ENCODE results near the gene DIDO1. TPM values are rescaled to one million over a fixed set of nuclear protein-coding genes. Genes with fewer than 3 reads are reported as not detected.
"Not testable (repeated sequence)": the region's sequence is repeated elsewhere in the genome, so short reads cannot be mapped to it uniquely, and the experiment has no call there.

DIDO1 gene
- total RNA-seq, 1 donor from 2014 or later: 47.5 TPM

DNA sequence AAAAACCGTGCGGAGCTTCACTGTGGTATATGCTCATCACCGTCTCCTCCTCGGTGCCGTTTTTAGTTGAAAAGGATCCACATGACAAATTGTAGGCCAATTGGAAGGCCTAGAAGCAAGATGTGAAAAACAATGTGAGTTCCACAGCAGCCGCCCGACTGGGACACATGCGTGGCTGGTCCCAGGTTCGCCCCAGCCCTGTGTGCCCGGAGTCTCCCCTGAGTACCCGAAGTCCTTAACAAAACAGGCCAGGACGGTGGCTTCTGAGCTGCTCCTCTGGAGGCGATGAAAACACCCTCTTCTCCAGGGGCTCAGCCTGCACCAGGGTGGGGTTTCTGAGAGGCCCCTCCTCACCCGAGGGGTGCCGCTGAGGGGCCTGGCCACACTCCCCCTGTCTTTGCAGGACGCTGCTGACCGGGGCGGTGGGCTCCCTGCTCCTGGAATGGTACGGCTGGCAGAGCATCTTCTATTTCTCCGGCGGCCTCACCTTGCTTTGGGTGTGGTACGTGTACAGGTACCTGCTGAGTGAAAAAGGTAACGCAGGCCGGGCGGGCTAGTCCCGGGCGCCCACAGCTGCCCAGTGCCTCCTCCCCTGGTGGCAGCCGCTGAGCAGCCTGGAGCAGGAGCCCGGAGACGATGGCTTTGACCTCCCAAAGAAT is 36.0 kb upstream of the DIDO1 start:
- no peak for DNase-seq

DNA sequence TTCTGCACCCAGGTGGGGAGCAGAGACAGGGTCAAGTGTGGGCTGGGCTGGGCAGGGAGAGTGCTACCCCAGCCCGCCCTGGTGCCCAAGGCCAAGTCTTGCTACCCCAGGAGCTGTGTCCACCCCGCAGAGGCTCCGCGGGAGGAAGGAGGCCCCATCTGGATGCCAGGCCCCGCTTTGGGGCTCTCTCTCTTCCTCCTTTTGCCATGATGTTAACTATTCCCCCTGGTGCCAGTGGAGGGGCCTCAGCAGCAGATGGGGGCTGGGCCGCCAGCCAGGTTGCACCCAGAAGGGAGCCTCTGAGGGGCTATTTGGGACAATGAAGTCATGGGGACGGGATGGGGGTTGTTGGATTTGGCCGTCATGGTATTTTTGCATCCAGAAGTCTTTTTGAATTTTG is 35.5 kb upstream of the DIDO1 start:
- DNase-seq: no peak

DNA sequence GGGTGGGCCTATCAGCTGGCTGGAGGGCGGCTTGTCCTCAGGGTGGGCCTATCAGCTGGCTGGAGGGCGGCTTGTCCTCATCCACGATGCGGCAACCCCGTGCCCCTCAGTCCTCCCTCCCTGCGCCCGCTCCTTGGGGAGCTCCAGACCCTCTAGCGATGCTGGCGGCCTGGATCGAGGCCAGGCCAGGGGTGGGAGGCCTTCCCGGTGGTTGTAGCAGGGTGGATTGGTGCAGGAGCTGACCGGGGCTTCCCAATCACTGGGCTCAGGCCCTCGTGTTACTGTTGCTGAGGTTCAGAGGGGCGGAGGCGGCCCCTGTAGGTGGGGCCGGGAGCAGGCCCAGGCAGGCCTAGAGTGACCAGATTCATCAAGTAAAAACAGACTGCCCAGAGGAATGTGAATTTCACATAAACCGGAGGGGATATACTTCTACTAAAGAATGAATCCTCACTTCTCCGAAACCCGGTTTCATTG is 35.0 kb upstream of the DIDO1 start:
- DNase-seq: no peak

DNA sequence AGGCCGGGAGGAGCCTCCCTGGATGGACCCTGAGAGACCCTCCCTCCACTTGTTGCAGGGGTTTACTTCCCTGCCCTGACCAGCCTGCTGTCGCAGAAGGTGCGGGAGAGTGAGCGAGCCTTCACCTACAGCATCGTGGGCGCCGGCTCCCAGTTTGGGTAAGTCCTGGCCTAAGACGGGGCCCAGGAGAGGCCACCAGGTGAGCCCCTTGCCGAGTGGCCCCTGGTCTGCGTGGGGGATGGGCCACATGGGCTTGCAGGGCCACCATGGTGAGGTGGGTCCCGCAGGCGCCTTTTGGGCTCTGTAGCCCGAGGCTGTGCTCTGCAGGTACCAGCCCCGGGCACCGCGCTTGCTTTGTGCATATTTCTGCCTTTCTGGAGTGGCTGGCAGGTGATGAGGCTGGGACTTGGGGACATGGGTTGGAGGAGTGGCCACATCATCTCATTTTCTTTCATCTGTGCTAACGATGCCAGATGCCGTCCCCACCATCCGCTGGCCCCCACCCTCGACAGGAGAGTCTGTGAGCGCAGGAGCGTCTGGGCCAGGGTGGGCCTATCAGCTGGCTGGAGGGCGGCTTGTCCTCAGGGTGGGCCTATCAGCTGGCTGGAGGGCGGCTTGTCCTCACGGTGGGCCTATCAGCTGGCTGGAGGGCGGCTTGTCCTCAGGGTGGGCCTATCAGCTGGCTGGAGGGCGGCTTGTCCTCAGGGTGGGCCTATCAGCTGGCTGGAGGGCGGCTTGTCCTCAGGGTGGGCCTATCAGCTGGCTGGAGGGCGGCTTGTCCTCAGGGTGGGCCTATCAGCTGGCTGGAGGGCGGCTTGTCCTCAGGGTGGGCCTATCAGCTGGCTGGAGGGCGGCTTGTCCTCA is 34.4 kb upstream of the DIDO1 start:
- DNase-seq: not testable (repeated sequence)

DNA sequence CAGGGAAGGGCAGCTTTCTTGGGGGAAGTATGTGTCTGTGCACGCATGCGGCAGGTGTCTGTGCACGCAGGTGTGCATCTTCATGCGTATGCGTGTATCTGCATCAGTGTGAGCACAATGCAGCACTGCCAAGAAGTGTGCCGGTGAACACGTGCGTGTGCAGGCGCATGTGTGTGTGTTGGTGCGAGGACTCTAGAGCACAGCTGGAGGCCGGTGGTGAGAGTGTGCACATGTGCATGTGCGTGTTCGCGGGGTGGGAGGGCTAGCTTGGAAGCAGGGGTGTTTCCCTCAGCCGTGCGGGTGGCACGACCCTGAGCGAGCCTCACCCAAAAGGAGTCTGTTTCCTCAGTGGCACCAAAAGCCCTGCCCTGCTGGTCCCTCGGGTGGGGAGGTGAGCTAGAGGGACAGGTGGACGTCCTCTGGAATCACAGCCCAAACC is 33.7 kb upstream of the DIDO1 start:
- no peak for DNase-seq

DNA sequence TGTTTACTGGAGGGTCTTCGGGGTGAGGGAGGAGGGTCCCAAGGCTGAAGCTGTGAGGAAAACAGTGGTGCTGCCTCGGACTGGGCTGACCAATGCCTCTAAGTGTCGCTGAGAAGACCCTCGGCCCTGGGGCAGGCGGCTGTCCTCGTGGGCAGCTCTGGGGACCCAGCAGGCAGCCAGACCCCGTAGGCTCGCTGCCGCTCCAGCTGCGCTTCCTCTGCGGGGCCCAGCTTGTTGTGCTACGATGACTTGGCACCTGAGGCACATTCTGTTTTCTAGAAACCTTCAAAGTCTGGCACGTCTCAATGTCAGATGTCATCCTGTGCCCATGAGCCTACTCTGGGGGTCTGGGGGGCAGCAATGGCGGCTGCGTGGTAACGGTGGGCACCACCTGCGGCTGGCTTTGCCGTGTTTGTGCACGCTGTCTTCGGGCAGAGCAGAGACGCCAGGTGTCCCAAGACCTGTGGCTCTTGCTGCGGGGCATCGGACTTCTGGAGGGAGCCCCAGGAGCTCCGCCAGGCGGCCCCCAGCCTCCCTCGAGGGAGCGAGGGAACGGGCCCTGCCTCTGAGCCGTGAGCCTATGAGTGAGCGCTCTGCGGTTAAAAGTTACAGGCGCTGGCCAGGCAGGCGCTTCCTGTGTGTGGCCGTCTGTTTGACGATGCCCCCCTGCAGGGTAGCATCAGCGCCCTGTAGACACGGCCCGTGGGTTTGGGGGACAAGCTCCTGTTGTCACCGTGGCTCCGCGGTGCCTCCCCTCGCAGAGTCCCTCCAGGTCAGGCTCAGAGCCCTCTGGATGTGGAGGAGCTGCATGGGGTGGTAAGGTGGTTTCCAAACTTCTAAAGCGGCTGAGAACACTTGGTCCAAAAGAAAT is 33.0 kb upstream of the DIDO1 start:
- no peak for DNase-seq

DNA sequence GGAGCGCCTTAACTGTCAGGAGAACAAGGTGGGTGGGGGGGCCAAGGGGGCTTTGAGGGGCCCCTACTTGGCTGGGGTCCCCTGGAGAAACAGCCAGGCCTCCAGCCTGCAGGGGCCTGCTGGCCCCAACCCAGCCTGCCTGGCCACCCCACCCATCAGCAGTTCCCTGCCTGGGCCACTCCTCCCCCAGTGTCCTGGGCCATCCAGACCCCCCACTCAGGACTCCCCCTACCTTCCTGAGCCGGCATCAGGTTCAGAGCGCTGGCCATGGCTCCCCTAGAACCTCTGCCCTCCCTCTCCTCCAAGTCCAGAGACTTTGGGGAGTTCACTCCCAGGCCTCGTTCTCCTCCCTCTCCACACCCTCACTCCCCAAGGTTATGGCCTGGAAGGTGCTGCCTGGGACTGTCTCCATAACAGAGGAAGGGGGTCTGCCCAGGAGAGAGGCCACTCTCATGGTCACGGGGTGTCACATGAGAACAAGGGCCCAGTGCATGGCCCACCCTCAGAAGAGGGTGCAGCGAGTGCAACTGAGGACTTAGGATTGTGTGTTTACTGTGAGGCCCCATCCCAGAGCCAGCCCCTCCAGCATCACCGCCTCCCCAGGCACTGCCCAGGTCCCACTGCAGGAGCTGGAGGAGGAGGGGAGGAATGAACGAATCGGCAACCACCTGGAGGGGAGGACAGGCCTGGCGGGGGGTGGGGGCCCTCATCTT is 32.2 kb upstream of the DIDO1 start:
- no peak for DNase-seq

DNA sequence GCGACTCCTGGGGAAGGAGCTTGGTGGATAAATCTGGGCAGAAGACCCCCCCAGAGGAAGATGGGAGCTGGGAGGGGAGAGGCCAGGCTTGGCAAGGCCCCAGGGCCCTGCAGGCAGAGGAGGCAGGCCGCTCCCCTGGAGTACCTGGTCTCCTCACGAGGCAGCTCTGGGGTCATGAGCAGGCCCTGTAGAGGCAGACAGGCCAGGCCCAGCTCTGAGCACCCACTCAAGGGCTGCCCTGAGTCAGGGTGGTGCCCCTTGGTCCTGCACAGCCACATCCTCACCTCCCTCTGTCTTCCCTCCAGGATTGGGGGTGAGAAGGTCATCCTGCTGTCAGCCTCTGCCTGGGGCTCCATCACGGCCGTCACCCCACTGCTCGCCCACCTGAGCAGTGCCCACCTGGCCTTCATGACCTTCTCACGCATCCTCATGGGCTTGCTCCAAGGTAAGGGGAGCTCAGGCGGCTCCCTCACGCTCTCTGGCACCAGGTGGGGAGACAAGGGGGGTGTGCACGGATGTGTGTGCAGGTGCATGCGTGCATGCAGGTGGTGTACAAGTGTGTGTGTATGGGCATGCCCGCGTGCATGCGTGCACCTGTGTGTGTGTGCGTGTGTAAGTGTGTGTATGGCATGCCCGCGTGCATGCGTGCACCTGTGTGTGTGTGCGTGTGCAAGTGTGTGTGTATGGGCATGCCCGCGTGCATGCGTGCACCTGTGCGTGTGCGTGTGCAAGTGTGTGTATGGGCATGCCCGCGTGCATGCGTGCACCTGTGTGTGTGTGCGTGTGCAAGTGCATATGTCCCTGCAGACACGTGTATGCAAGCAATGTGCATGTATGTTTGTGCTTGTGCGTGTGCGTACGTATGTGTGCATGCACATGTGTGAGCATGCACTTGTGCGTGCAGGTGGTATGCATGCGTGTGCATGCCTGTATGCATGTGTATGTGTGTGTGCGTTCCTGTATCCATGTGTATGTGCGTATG is 31.1 kb upstream of the DIDO1 start:
- no peak for DNase-seq

DNA sequence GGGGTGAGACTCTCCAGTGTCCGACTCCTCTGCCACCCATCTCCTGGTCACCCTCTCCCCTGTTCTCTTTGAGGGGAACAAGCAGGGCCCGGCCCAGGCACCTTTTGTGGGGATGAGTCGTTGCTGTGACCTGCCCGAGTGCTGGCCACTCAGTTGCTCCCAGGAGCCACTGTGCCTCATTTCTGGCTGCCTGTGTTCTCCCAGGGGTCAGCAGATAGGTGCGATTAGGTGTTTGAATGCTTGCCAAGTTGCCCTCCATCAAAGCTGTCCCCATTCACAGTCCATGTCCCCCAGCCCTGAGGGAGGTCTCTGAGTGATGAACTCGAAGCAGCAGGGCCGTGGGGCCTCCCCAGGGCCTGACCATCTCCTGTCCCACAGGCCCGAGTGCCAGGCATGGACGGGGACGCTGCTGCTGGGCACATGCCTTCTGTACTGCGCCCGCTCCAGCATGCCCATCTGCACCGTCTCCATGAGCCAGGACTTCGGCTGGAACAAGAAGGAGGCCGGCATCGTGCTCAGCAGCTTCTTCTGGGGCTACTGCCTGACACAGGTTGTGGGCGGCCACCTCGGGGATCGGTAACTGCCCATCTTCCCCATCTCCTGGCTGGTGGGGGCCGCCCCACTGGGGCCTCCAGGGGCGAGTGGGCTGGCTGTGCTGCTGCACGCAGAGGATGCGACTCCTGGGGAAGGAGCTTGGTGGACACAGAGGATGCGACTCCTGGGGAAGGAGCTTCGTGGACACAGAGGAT is 30.3 kb upstream of the DIDO1 start:
- DNase-seq: no peak

DNA sequence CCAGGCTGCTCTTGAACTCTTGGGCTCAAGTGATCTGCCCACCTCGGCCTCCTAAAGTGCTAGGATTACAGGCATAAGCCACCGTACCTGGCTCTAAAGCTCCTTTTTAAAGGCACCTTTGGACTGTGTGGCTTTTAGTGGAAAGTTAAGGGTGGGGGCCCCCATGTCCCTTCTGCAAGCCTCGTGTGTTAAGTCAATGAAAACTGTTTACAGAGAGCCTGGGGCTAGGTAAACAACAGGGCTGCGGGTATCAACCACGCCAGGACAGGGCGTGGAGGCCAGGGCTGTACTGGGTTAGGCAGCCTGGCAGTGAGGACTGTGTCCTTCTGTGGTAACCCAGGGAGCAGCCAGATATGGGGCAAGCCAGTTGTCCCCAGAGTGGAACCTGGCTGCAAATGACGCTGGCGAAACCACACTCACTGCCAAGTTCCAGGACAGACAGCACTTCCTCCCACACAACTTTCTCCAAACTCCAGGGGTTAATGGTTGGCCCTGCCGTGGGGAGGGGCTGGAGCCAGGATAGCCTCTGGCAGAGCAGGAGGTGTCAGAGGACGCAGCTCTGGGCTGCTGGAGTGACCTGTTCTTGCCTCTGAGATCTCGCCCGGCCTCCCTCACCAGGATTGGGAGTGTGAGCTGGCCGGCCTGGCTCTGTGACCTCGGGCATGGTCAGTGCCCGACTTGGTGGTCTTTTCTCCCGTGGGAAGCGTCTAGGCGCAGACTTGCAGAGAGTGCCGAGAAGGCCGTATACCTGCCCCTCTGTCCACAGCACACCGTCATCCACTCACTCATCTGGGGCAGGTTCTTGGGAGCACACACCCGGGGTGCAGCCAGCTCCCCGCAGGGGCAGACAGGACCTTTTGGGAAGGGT is 29.4 kb upstream of the DIDO1 start:
- DNase-seq: no peak

DNA sequence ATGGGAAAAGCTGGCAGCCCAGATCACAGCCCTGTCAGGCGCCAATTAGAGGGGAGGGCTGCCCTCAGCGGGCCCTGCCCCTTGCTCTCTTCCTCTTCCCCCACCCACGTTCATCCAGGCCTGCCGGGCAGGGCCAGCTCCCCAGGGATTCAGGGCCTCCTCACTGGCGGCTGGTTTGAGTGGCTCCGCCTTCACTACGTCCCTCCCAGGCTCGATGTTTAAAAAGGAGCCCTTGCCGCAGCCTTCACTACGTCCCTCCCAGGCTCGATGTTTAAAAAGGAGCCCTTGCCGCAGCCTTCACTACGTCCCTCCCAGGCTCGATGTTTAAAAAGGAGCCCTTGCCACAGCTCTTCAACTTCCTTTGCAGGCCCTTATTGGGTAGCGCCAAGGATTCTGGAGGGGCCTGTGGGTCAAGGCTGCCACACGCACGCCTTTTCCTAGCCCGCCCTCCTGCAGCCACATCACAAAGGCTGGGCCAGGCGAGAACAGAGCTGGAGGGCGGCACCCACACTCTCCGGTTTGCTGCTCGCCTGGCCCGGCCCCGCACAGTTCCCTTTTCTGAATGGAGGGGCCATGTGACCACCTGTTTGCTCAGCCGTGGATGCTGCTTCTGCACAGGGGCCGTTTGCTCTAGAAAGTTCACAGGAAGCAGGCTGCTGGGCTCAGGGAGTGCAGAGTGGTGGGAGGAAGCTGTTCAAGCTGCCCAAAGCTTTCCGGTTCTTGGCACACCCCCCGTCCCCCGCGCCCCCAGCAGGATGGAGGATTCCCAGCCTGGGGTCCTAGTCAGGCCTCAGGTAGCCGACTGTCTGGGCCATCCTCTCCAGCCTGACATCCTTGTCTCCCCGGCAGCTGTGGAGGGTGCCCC is 27.8 kb upstream of the DIDO1 start:
- peak; percentile 60 for DNase-seq

DNA sequence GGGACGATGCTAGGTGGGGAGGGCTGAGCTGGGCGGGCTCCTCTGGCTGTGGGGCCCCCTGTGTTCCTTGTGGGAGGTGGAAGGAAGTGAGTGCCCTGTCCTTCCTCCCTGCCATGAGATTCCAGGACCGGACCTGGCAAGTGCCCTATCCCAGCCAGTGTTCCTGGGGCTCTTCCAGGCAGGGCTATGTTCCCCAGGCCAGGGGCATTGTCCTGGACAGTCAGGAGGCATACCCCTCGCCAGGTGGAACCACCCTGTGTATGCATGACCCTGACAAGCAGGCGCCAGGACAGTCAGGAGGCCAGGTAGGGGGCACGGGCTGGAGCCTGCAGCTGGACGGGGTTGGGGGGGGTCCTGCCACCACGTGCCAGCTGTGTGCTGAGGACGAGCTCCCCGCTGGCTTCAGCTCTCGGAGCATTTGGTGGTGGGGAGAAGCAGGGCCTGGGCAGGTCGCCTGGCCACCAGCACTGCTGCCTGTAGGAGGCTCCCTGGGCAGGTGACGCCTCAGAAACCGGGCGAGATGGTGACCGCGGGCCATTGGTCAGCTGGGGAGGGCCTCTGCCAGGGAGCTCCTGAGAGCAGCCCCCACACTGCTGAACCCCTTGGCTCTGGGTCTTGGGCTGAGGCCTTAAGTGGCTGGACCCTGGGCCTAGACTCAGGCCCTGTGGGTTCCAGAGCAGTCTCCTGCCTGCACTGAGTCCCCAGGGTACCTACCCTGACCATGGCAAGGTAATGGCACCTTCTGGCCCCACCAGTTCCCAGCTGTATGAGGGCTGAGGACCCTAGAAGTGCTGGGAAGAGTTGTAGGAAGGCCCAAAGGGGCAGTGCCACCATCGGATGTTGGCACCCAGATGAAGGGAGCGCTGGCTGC is 26.9 kb upstream of the DIDO1 start:
- DNase-seq: peak; percentile 13

DNA sequence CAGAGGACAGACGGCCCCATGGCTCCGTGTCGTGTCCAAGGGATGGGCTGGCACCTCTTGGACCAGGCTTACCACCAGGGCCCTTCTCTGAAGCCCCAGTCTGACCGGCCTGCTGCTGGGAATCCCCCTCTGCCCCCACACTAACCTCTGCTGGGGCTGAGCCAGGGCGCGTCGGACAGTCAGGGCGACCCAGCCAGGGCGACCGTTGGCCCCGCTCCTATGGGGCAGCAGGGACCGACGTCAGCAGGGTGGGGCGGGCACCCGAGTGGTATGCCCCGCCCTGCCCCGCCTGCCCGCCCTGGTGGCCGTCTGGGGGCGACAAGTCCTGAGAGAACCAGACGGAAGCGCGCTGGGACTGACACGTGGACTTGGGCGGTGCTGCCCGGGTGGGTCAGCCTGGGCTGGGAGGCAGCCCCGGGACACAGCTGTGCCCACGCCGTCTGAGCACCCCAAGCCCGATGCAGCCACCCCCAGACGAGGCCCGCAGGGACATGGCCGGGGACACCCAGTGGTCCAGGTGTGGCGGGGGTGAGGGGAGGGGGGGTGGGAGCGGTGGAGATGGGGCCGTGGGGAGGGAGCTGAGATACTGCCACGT is 26.2 kb upstream of the DIDO1 start, which contains the start of gene SLC17A9:
SLC17A9 (plus strand) TSS at position 337 of the 595 bp plus-strand sequence; CDS start at position 459, 122 bp downstream.
- DNase-seq: peak; percentile 60

DNA sequence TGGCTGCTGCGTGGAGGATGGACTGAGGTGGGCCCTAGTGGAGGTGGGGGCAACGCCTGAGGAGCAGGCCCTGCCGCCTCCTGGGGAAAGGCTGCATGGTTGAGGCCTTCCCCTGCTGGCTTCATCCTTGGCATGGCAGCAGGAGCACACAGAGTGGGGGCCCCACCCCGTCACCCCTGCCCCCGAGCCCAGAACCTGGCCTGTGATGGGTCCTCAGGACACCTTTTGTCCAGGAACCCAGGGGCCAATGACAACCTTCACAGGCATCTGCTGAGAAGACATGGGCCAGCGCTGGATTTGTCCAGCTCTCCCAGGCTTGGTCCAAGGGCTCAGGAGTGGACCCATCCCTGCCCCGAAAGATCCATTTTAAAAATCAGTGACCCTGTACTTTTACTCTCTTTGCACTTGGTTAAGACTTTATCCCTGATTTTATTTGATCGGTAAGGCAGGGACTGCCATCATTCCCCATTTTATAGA is 25.6 kb upstream of the DIDO1 start:
- DNase-seq: no peak

DNA sequence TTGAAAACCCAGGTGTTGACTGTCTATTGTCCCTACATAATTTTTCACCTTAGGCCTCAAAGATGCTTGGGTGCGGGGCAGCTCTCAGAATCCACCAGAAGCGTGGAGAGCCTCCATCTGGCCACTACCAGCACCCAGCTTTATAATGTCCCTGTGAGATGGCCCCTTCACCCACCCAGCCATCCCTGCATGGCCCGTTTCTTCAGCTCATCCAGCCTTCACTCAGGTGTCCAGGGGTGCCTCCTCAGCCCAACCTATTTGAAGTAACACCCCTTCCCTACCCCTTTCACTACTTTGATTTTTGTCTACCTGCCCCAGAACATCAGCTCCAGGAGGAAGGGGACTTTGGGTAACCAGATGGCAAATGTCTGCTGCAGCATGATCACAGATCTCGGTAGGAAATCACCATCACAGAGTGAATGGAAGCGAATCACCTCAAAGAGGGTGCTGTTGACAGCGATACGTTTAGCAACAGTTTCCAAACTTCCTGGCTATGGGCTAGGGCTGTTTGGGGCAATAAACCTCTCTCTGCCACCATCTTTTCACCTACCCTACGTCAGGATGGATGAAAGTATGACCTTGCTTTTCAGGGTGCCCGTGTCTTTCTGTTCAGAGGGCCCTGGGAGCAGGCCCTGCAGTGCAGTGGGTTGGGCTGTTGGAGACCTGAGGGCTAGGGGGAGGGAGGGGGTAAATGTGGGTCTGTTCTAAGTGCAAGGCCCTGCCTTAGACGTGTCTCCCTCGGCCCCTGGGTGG is 25.0 kb upstream of the DIDO1 start:
- DNase-seq: no peak

DNA sequence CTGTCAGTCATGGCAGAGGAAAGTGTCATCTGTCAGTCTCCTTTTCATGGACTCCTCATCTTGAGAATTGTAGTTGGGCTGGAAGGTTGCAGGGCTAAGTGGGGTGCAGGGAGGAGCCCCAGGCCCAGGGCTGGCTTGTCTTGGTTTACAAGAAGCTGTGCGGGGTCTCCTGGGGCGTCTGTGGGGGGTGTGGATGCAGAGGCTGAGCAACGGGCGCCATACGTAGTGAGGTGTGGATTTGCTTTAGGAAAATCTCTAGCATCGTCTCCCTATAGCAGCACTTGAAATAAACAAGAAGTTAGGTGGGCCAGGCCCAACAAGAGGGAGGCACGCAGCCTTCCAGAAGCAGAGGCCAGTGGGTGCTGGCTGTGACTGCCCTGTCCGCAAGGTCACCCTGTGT is 24.4 kb upstream of the DIDO1 start:
- DNase-seq: no peak

All from dermis blood vessel endothelial cell (primary cell).